Measurements from ENCODE around the gene SPINDOC. TPM values are rescaled to one million over a fixed set of nuclear protein-coding genes. Genes with fewer than 3 reads are reported as not detected.

The SPINDOC gene, protein sequence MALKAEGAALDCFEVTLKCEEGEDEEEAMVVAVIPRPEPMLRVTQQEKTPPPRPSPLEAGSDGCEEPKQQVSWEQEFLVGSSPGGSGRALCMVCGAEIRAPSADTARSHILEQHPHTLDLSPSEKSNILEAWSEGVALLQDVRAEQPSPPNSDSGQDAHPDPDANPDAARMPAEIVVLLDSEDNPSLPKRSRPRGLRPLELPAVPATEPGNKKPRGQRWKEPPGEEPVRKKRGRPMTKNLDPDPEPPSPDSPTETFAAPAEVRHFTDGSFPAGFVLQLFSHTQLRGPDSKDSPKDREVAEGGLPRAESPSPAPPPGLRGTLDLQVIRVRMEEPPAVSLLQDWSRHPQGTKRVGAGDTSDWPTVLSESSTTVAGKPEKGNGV
- total RNA-seq (2011; cell fraction: chromatin; rRNA removed; ENCODE audit: low replicate concordance) = 22.0 and 38.1 TPM in 2 replicates
- total RNA-seq (2011; cell fraction: nucleolus; rRNA removed) = 26.2 and 28.3 TPM in 2 replicates
- total RNA-seq (2011; cell fraction: nucleoplasm; rRNA removed) = 23.4 and 29.6 TPM in 2 replicates
- total RNA-seq (2014; rRNA removed) = 36.3 and 39.3 TPM in 2 replicates
- total RNA-seq (2014; rRNA removed; fragmentation: Illumina TruSeq; extraction: Trizol) = 11.5 and 11.8 TPM in 2 replicates
- total RNA-seq (2015; rRNA removed; fragmentation: Illumina TruSeq; extraction: Trizol) = 31.4 and 31.9 TPM in 2 replicates
- total RNA-seq (2021) = 33.0 and 35.3 TPM in 2 replicates
- polyA plus RNA-seq (2011; rRNA removed) = 15.1 and 16.9 TPM in 2 replicates
- 18.9 and 34.3 TPM in 2 replicates for polyA plus RNA-seq (2011; cell fraction: cytosol; rRNA removed)
- polyA plus RNA-seq (2011; cell fraction: nucleus; rRNA removed) = 17.4 and 25.9 TPM in 2 replicates
- 29.5 and 34.3 TPM in 2 replicates for polyA plus RNA-seq (2012)
- 19.6 and 26.5 TPM in 2 replicates for polyA plus RNA-seq (2014; fragmentation: Illumina TruSeq; extraction: Trizol)
- polyA plus RNA-seq (2014; fragmentation: Nextera tagmentation; extraction: Ambion mirVana) = under 1 TPM; 0.70 to 0.95 TPM
- polyA plus RNA-seq (2014; rRNA removed) = 35.0 and 38.6 TPM in 2 replicates
- 4.3 and 4.6 TPM in 2 replicates for polyA minus RNA-seq (2011; rRNA and poly(A)+ RNA removed)
- polyA minus RNA-seq (2011; cell fraction: cytosol; rRNA and poly(A)+ RNA removed) = 10.5 and 11.5 TPM in 2 replicates
- 7.0 and 7.8 TPM in 2 replicates for polyA minus RNA-seq (2011; cell fraction: nucleus; rRNA and poly(A)+ RNA removed)
- percentile 75 among the genes with signal in this experiment for Bru-seq, nascent RNA
- BruChase-seq, experiment 1, labeled RNA remaining after a 2-hour chase = percentile 74 among the genes with signal in this experiment
- BruChase-seq, experiment 2, labeled RNA remaining after a 6-hour chase = percentile 73 among the genes with signal in this experiment
- long read RNA-seq, experiment 1, transcript SPINDOC-201 (6 exons, 2,024 nt) = major isoform, 7 of 26 reads
- long read RNA-seq, experiment 1, partial matches to known transcripts = 10 of 26 reads
- long read RNA-seq, experiment 1, other reads (novel, unspliced or antisense) = 8 of 26 reads
- long read RNA-seq, experiment 2, transcript SPINDOC-201 (6 exons, 2,024 nt) = major isoform, 25 of 53 reads
- long read RNA-seq, experiment 2, partial matches to known transcripts = 9 of 53 reads
- long read RNA-seq, experiment 2, other reads (novel, unspliced or antisense) = 19 of 53 reads
- long read RNA-seq, experiment 3, partial matches to known transcripts = 0 of 1 reads
- long read RNA-seq, experiment 3, other reads (novel, unspliced or antisense) = 0 of 1 reads

DNA sequence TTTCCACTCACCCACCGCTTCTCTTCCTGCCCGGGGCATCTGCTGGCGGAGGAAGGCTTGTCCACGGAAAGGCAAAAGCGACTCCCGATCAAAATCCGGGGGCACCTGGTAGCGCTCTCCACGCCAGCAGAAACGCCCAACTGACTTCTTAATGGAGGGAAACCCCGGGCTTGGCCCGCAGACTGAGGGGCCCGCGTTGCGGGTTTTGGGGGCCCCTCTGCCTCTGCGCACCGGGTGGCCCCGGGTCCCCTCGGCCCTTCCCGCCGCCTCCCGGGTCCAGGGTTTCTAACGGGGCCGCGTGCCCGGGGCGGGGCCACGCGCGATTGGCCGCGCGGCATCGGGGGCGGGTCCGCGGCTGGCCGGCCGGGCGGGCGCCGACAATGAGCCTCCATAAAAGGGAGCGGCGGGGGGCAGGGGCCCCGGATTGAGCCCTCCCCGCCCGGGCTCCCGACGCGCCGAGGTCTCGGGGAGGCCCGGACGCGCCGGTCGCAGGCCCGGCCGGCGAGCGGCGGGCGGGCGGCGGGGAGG lies at the start of gene SPINDOC:
TSS of gene SPINDOC (plus strand) at position 422 of the 528 bp plus-strand sequence. CDS start 231 bp downstream, outside the sequence.
- CTCF ChIA-PET (ENCODE audit: low intra/inter-chr PET ratio) = no interaction called here
- peaks cover 32% of the 10 kb centered on the region for H3K36me3 ChIP-seq (ENCODE audit: control insufficient read depth, insufficient read depth, low read length)
- peak within 1 kb of the TSS; percentile 84 for H3K27ac ChIP-seq (ENCODE audit: extremely low read depth, low read depth, low read length)
- H3K79me2 ChIP-seq (ENCODE audit: control insufficient read depth, insufficient read depth, low read length) = peaks cover 40% of the 10 kb centered on the region
- under 1% methylated on average over 40 of the region's 65 CpGs for whole genome bisulfite sequencing (ENCODE audit: insufficient coverage, low coverage, missing lambda C conversion rate)
- peak within 1 kb of the TSS; percentile 82 for H3K4me3 ChIP-seq
- peak within 1 kb of the TSS; percentile 89 to 99 for H3K9ac ChIP-seq (ENCODE audit: insufficient read depth in 1 of 2, low read depth in 2 of 2, low read length in 2 of 2)
- POLR2A ChIA-PET = interaction anchor here (0.6 to 1.2 kb wide), 3 partner anchors 10 to 94 kb away, joined by 3 read pairs; no protein-coding TSS in a partner anchor
- H4K20me1 ChIP-seq (replicated peaks; ENCODE audit: control insufficient read depth, insufficient read depth, low read length) = peaks cover 13% of the 10 kb centered on the region; the same call in 1 of the 2 replicates
- peak; percentile 87 to 97 (median 96) for DNase-seq (ENCODE audit: extremely low read depth in 1 of 4, low spot score in 3 of 4)
- no peaks in the 10 kb centered on the region for H3K27me3 ChIP-seq (ENCODE audit: control insufficient read depth in 2 of 2, insufficient read depth in 2 of 2, low read length in 2 of 2)
- no peak for FAIRE-seq
- in situ Hi-C loops (cut with MboI) = no loop called here
- ATAC-seq = peak; percentile 92
- peak within 1 kb of the TSS; percentile 99 for H2AFZ ChIP-seq (ENCODE audit: low read depth, low read length)
- peaks cover 2% of the 10 kb centered on the region for H3K9me1 ChIP-seq (ENCODE audit: control insufficient read depth, insufficient read depth, low read length)
- H3K9me3 ChIP-seq (replicated peaks; ENCODE audit: control insufficient read depth, insufficient read depth, low read depth, low read length) = no peaks in the 10 kb centered on the region
- peak within 1 kb of the TSS; percentile 94 for H3K4me2 ChIP-seq (ENCODE audit: insufficient read depth, low read length)
- no TSS peak for BruUV-seq (replicated peaks)
- H3K4me1 ChIP-seq (replicated peaks in 1 of 2; ENCODE audit: control insufficient read depth in 2 of 2, insufficient read depth in 2 of 2, low read length in 2 of 2) = peaks cover 22 to 24% of the 10 kb centered on the region in 2 experiments
- intact Hi-C loops (cut with micrococcal nuclease) = loop anchor here (5.0 kb wide), 1 partner anchor 46 kb away; the partner anchor contains the start of gene ZFTA
- TF ChIP-seq L3MBTL2 (IDR thresholded peaks at IDR 0.05) (peak; percentile 96), TEAD1 (CRISPR knock-in tag; IDR thresholded peaks at IDR 0.05) (no peak), ZBED1 (IDR thresholded peaks at IDR 0.05) (no peak), ZNF77 (CRISPR knock-in tag; IDR thresholded peaks at IDR 0.05) (no peak), ZNF175 (CRISPR knock-in tag; IDR thresholded peaks at IDR 0.05; ENCODE audit: low read depth) (no peak), GABPA (tag; conservative IDR thresholded peaks at IDR 0.05; ENCODE audit: low read depth) (no peak), YY1 (IDR thresholded peaks at IDR 0.05; ENCODE audit: borderline replicate concordance in 1 of 3, control insufficient read depth in 1 of 3, extremely low read depth in 1 of 3, insufficient read depth in 3 of 3, insufficient read length in 1 of 3, insufficient replicate concordance in 2 of 3, low read depth in 1 of 3, low read length in 2 of 3) (peak in 2 of 3 experiments; percentile 12 to 14), HIVEP1 (CRISPR knock-in tag; IDR thresholded peaks at IDR 0.05) (0 out of 2 replicates have a peak, but pooled peaks have one; percentile 12), USF2 (CRISPR knock-in tag; IDR thresholded peaks at IDR 0.05) (0 out of 2 replicates have a peak, but pooled peaks have one; percentile 1), POLR2H (tag; IDR thresholded peaks at IDR 0.05; ENCODE audit: low read depth) (peak; percentile 71)
- TF ChIP-seq, protein P1, sequence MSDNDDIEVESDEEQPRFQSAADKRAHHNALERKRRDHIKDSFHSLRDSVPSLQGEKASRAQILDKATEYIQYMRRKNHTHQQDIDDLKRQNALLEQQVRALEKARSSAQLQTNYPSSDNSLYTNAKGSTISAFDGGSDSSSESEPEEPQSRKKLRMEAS (CRISPR knock-in tag; IDR thresholded peaks at IDR 0.05) = peak; percentile 49; the same call in 1 of the 2 replicates
- TF ChIP-seq, protein P2, sequence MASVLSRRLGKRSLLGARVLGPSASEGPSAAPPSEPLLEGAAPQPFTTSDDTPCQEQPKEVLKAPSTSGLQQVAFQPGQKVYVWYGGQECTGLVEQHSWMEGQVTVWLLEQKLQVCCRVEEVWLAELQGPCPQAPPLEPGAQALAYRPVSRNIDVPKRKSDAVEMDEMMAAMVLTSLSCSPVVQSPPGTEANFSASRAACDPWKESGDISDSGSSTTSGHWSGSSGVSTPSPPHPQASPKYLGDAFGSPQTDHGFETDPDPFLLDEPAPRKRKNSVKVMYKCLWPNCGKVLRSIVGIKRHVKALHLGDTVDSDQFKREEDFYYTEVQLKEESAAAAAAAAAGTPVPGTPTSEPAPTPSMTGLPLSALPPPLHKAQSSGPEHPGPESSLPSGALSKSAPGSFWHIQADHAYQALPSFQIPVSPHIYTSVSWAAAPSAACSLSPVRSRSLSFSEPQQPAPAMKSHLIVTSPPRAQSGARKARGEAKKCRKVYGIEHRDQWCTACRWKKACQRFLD (CRISPR knock-in tag; IDR thresholded peaks at IDR 0.05) = peak; percentile 55; the same call in 1 of the 2 replicates

Data from K562 (cell line).